Measurements from ENCODE around the gene THBS3.
"Not testable (repeated sequence)": the region's sequence is repeated elsewhere in the genome, so short reads cannot be mapped to it uniquely, and the experiment has no call there.

THBS3 gene

GRCh38 chr1:155244368-155245162, 36.9 kb upstream of the THBS3 start:
- H3K27ac ChIP-seq = peak overlapping the region; percentile 88 to 91
- TF ChIP-seq CTCF (IDR thresholded peaks at IDR 0.05) = peak; percentile 99
- peak overlapping the region; percentile 67 for H3K4me3 ChIP-seq
- DNase-seq (ENCODE audit: low spot score) = peak; percentile 99

DNA sequence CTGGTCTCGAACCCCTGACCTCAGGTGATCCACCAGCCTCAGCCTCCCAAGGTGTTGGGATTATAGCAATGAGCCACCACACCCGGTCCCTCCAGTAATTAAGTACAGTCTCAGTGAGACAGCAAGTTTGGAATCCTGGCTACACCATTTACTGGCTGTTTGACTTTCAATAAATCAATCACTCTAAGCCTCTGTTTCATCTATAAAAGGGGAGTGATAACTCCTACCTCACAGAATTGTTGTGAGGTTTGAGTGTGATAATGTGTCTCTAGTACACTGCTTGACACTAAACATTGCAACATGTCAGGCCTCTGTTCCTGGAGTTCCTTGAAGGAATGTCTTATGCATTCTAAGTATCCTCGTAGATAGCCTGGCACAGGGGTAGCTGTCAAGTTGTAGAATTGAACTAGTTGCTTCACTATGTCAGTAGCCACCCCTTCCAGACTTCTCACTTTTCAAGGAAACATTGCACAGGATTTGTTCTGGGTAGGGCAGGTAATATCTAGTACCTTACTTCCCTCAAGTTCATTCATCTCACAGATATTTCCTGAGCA, 35.2 kb upstream of the THBS3 start:
- Histone ChIP-seq H3K27ac (peak overlapping the region; percentile 88 to 91), H3K4me3 (peak overlapping the region; percentile 67)
- TF ChIP-seq CTCF (IDR thresholded peaks at IDR 0.05) = no peak
- no peak for DNase-seq (ENCODE audit: low spot score)

- H3K4me3 ChIP-seq = no peak overlapping the region
- DNase-seq (ENCODE audit: low spot score) = no peak
- TF ChIP-seq CTCF (IDR thresholded peaks at IDR 0.05) = no peak
- peak overlapping the region in 1 of 2 donors; percentile 50 for H3K27ac ChIP-seq
Observed at GRCh38 chr1:155241841-155242264, 34.2 kb upstream of the THBS3 start.

GRCh38 chr1:155241069-155241679, 33.5 kb upstream of the THBS3 start:
- H3K27ac ChIP-seq = peak overlapping the region in 1 of 2 donors; percentile 50
- peak overlapping the region; percentile 55 for H3K4me3 ChIP-seq
- no peak for TF ChIP-seq CTCF (IDR thresholded peaks at IDR 0.05)
- peak; percentile 79 for DNase-seq (ENCODE audit: low spot score)

GRCh38 chr1:155236451-155236850, 28.8 kb upstream of the THBS3 start:
- no peak overlapping the region for H3K27ac ChIP-seq
- no peak for DNase-seq (ENCODE audit: low spot score)
- no peak overlapping the region for H3K4me3 ChIP-seq
- TF ChIP-seq CTCF (IDR thresholded peaks at IDR 0.05) = no peak

DNA sequence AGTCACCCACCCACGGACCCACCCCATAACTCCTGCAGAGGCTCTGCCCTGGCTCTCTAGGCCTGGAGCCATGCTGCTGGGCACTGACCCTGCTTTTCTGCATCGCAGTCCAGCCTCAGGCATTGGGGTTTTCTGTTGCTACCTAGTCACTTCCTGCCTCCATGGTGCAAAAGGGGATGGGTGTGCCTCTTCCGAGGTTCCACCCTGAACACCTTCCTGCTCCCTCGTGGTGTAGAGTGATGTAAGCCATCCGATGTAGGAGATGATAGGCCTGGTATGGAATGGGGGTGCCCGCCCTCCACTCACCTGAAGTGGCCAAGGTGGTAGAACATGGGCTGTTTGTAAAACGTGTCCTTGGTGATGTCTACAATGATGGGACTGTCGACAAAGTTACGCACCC, 27.7 kb upstream of the THBS3 start:
- DNase-seq (ENCODE audit: low spot score); H3K4me3 ChIP-seq; H3K27ac ChIP-seq: not testable (repeated sequence)

DNA sequence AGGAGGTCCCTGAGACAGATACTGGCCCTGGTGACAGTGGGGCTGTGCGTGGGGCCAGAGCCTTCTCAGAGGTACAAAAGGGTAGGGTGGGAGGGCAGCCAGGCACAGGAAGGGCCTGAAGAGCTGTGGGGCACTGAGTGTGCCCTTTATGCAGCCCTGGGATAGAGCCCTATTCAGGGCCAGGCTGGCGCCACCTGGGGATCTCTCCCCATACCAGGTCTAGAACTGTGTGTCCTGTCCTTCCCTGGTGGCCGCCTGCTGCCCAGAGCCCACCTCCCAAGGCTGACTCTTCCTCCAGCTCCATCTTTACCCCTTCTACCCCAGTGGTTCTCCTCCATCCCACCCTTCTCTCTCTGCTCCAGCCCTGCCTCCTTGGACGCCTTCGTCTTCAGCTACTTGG, 25.8 kb upstream of the THBS3 start:
- not testable (repeated sequence) for DNase-seq (ENCODE audit: low spot score); H3K4me3 ChIP-seq; H3K27ac ChIP-seq

GRCh38 chr1:155232001-155232978, 24.6 kb upstream of the THBS3 start:
- H3K4me3 ChIP-seq; DNase-seq (ENCODE audit: low spot score): not testable (repeated sequence)
- H3K27ac ChIP-seq = peak overlapping the region; percentile 21 to 84

DNA sequence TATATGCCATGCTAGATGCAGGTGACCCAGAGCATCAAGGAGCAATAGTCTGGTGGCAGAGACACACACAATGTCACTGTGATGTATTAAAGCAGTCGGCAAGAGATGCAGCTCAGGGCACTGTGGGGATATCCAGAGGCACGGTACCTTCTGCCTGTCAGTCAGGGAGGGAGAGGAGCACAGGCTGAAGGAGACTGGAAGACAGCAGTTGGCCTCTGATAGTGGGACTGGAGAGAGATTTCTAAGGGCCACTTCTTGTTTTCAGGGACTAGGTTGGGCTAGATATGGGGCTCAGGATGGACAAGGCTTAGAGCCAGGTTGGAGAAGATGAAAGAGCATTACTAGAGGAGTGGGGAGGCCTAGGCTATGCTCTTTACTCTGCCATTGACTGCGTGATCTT, 23.6 kb upstream of the THBS3 start:
- H3K27ac ChIP-seq = peak overlapping the region in 1 of 2 donors; percentile 84
- not testable (repeated sequence) for H3K4me3 ChIP-seq; DNase-seq (ENCODE audit: low spot score)

Data from coronary artery (tissue), 2 donors.